ENCODE data around the gene COL4A5.

DNA sequence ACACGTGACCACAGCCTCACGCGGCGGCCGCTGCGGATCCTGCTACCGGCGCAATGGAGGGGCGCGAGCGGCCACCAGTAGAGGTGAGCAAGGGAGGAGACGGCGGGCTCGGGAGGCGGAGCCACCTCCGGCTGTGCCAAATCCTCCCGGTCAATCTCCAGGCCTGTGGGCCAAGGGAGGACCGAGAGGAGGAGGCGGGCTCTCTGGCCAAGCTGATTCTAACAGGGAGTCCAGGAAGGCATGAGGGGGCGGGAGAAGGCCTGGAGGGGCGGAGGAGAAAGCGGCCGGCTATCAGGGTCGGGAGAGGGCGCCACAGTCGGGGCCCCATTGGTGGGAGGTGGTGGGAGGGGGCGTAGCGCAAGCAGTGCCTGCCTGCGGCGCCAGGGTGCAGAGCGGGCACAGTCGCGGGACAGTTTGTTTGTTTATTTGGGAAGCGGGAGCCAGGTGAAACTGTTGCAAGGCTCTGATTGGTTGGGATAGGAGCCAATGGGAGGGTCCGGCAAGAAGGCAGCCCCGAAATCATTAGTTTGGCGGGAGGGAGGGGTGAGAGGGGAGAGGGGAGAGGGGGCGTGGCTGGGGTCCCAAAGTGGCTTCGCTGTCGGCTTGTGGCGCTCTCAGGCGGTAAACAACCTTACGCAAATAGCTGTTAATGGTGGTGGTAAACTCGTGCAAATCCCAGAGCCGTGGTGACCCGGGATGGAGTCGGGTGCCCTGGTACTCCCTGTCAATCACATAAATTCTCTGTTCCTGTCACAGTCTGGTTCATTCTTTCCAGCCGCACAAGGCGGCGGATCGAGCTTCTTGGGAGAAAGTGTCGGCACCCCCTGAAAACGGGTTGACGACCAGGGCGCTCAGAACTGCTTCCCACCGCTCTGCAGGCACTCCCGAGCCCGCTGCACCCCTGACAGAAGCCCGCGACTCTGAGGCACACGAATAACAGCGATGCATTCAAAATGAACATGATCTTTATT, 297.2 kb downstream of the COL4A5 start, which contains the start of gene IRS4:
- TF ChIP-seq, protein P1, sequence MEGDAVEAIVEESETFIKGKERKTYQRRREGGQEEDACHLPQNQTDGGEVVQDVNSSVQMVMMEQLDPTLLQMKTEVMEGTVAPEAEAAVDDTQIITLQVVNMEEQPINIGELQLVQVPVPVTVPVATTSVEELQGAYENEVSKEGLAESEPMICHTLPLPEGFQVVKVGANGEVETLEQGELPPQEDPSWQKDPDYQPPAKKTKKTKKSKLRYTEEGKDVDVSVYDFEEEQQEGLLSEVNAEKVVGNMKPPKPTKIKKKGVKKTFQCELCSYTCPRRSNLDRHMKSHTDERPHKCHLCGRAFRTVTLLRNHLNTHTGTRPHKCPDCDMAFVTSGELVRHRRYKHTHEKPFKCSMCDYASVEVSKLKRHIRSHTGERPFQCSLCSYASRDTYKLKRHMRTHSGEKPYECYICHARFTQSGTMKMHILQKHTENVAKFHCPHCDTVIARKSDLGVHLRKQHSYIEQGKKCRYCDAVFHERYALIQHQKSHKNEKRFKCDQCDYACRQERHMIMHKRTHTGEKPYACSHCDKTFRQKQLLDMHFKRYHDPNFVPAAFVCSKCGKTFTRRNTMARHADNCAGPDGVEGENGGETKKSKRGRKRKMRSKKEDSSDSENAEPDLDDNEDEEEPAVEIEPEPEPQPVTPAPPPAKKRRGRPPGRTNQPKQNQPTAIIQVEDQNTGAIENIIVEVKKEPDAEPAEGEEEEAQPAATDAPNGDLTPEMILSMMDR (IDR thresholded peaks at IDR 0.05) = no peak
- no peak for TF ChIP-seq POLR2A (IDR thresholded peaks at IDR 0.05)
